HG02623 (cell line): ENCODE data around the gene DISC1.

ENCODE experiments used
- ATAC-seq: cut with Tn5 transposase; IDR thresholded peaks from one replicate; pipeline ENCODE4 v1.9.1; 2021; ENCODE audit warnings: moderate library complexity; ENCODE audit not compliant: unreplicated experiment

The DISC1 gene

GRCh38 chr1:232059726-232060374 lies 433.3 kb downstream of the DISC1 start:
- ATAC-seq = no peak

- no peak for ATAC-seq
These were observed 436.4 kb downstream of the DISC1 start for GRCh38 chr1:232062967-232063366.

- ATAC-seq = no peak
These were observed 439.9 kb downstream of the DISC1 start for GRCh38 chr1:232066521-232066920.

GRCh38 chr1:232074265-232074664 lies 447.7 kb downstream of the DISC1 start:
- no peak for ATAC-seq

GRCh38 chr1:232077809-232078208 lies 451.2 kb downstream of the DISC1 start:
- no peak for ATAC-seq

- ATAC-seq = no peak
These were observed 458.1 kb downstream of the DISC1 start for GRCh38 chr1:232084584-232085223.

GRCh38 chr1:232090816-232091215 lies 464.2 kb downstream of the DISC1 start:
- no peak for ATAC-seq
